SK-N-SH (cell line): ENCODE data around the gene STX18.

Source experiments
- CHD2 ChIP-seq: fragments of 150-350 bp; IDR thresholded peaks from 2 replicates; pipeline ENCODE4 v1.6.1; 2018; ENCODE audit warnings: low read length; ENCODE audit not compliant: partially characterized antibody
- EP300 ChIP-seq, 2 experiments: IDR thresholded peaks; 2 replicates each; pipeline versions ENCODE4 v1.4.0 to v1.6.1; 2012; ENCODE audit warnings: borderline replicate concordance in 1 of 2, low read depth in 1 of 2, low read length in 1 of 2
- EZH2phosphoT487 ChIP-seq: fragments of 200-600 bp; sonication (generic); IDR thresholded peaks from 2 replicates; pipeline ENCODE4 v1.6.1; 2017; ENCODE audit warnings: low read depth, mixed run types, mild to moderate bottlenecking, antibody characterized with exemption, moderate library complexity, borderline replicate concordance
- GATA2 ChIP-seq: sonication (generic); formaldehyde crosslinking; IDR thresholded peaks from 2 replicates; pipeline ENCODE4 v1.5.0; 2020; ENCODE audit warnings: mild to moderate bottlenecking, missing genetic modification reagents
- JUND ChIP-seq: IDR thresholded peaks from 2 replicates; pipeline ENCODE4 v1.4.0; 2012
- NFIC ChIP-seq: IDR thresholded peaks from 2 replicates; pipeline ENCODE4 v1.4.0; 2012; ENCODE audit warnings: borderline replicate concordance
- POLR2AphosphoS5 ChIP-seq: IDR thresholded peaks from 2 replicates; pipeline ENCODE4 v1.6.1; 2012; ENCODE audit warnings: low read depth, low read length
- RAD21 ChIP-seq: IDR thresholded peaks from 2 replicates; pipeline ENCODE4 v1.6.1; 2012; ENCODE audit warnings: mild to moderate bottlenecking, low read length
- SIN3A ChIP-seq: IDR thresholded peaks from 2 replicates; pipeline ENCODE4 v1.6.1; 2012; ENCODE audit warnings: low read depth, mild to moderate bottlenecking, low read length, moderate library complexity, borderline replicate concordance
- TAF1 ChIP-seq: IDR thresholded peaks from 2 replicates; pipeline ENCODE4 v1.6.1; 2012; ENCODE audit warnings: low read depth, mild to moderate bottlenecking, low read length, moderate library complexity, borderline replicate concordance
- TF ChIP-seq, protein P1 (sequence below): fragments of 200-600 bp; sonication (generic); IDR thresholded peaks from 2 replicates; pipeline ENCODE4 v1.6.1; 2017; ENCODE audit warnings: antibody characterized with exemption, mild to moderate bottlenecking, moderate library complexity
- TF ChIP-seq, protein P2 (sequence below): fragments of 150-350 bp; IDR thresholded peaks from 2 replicates; pipeline ENCODE4 v1.6.1; 2017; ENCODE audit warnings: antibody characterized with exemption, low read length, low read depth, borderline replicate concordance
- TF ChIP-seq, protein P3 (sequence below): IDR thresholded peaks from 2 replicates; pipeline ENCODE4 v1.6.1; 2012; ENCODE audit warnings: mild to moderate bottlenecking, low read depth, low read length, moderate library complexity
- TF ChIP-seq, protein P4 (sequence below): IDR thresholded peaks from 2 replicates; pipeline ENCODE4; 2012

DNA sequence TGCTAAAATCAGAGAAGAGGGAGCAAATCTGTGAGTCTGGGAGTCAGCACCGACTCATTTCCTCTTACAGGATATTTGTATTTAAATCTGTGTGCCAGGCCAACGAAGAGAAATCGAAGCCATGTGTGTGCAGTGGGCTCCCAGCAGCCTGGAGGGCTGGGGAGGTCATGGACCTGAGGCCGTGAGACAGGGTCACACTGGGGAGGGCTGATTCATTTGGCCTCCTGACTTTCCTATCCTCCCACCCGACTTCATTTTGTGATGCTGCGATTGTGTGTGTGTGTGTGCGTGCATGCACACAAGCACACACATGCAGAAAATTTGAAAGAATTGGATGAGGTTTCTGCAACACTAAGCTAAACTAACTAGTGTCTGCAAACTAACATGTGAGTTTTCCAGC is 48.7 kb upstream of the STX18 start:
- TF ChIP-seq EZH2phosphoT487 (no peak), RAD21 (no peak), SIN3A (no peak), POLR2AphosphoS5 (no peak), CHD2 (no peak), EP300 (IDR thresholded peaks at IDR 0.05; ENCODE audit: borderline replicate concordance in 1 of 2, low read depth in 1 of 2, low read length in 1 of 2) (0 out of 4 replicates have a peak, but pooled peaks of 1 of the 2 experiments have one; percentile 33), NFIC (no peak), GATA2 (no peak), JUND (no peak), TAF1 (no peak)
- TF ChIP-seq, protein P1, sequence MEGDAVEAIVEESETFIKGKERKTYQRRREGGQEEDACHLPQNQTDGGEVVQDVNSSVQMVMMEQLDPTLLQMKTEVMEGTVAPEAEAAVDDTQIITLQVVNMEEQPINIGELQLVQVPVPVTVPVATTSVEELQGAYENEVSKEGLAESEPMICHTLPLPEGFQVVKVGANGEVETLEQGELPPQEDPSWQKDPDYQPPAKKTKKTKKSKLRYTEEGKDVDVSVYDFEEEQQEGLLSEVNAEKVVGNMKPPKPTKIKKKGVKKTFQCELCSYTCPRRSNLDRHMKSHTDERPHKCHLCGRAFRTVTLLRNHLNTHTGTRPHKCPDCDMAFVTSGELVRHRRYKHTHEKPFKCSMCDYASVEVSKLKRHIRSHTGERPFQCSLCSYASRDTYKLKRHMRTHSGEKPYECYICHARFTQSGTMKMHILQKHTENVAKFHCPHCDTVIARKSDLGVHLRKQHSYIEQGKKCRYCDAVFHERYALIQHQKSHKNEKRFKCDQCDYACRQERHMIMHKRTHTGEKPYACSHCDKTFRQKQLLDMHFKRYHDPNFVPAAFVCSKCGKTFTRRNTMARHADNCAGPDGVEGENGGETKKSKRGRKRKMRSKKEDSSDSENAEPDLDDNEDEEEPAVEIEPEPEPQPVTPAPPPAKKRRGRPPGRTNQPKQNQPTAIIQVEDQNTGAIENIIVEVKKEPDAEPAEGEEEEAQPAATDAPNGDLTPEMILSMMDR = no peak
- TF ChIP-seq, protein P2, sequence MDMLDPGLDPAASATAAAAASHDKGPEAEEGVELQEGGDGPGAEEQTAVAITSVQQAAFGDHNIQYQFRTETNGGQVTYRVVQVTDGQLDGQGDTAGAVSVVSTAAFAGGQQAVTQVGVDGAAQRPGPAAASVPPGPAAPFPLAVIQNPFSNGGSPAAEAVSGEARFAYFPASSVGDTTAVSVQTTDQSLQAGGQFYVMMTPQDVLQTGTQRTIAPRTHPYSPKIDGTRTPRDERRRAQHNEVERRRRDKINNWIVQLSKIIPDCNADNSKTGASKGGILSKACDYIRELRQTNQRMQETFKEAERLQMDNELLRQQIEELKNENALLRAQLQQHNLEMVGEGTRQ = no peak
- TF ChIP-seq, protein P3, sequence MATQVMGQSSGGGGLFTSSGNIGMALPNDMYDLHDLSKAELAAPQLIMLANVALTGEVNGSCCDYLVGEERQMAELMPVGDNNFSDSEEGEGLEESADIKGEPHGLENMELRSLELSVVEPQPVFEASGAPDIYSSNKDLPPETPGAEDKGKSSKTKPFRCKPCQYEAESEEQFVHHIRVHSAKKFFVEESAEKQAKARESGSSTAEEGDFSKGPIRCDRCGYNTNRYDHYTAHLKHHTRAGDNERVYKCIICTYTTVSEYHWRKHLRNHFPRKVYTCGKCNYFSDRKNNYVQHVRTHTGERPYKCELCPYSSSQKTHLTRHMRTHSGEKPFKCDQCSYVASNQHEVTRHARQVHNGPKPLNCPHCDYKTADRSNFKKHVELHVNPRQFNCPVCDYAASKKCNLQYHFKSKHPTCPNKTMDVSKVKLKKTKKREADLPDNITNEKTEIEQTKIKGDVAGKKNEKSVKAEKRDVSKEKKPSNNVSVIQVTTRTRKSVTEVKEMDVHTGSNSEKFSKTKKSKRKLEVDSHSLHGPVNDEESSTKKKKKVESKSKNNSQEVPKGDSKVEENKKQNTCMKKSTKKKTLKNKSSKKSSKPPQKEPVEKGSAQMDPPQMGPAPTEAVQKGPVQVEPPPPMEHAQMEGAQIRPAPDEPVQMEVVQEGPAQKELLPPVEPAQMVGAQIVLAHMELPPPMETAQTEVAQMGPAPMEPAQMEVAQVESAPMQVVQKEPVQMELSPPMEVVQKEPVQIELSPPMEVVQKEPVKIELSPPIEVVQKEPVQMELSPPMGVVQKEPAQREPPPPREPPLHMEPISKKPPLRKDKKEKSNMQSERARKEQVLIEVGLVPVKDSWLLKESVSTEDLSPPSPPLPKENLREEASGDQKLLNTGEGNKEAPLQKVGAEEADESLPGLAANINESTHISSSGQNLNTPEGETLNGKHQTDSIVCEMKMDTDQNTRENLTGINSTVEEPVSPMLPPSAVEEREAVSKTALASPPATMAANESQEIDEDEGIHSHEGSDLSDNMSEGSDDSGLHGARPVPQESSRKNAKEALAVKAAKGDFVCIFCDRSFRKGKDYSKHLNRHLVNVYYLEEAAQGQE = no peak
- TF ChIP-seq, protein P4, sequence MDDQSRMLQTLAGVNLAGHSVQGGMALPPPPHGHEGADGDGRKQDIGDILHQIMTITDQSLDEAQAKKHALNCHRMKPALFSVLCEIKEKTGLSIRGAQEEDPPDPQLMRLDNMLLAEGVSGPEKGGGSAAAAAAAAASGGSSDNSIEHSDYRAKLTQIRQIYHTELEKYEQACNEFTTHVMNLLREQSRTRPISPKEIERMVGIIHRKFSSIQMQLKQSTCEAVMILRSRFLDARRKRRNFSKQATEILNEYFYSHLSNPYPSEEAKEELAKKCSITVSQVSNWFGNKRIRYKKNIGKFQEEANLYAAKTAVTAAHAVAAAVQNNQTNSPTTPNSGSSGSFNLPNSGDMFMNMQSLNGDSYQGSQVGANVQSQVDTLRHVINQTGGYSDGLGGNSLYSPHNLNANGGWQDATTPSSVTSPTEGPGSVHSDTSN = no peak
